Measurements from ENCODE around the gene MNAT1.
"Not testable (repeated sequence)": the region's sequence is repeated elsewhere in the genome, so short reads cannot be mapped to it uniquely, and the experiment has no call there.

The MNAT1 gene

DNA sequence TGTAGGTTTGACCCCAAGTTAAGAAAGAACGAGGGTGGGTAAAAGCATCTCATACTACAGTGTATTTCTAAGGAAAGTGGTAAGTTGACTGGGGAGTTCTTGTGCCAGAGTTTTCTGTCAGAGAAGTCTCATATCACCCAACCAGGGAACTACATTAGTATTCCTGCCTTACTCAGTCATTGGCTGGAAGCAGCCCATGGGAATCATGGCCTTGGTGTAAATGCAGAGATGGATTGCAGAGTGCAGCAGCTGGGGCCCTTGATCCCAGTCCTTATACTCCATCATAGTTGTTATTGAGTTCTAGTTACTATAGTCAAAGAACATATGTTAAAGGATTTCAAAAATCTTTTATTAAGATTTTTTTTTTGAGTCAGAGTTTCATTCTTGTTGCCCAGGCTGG lies 105.8 kb downstream of the MNAT1 start:
- no peak overlapping the region for H2AFZ ChIP-seq
- TF ChIP-seq, protein P1, sequence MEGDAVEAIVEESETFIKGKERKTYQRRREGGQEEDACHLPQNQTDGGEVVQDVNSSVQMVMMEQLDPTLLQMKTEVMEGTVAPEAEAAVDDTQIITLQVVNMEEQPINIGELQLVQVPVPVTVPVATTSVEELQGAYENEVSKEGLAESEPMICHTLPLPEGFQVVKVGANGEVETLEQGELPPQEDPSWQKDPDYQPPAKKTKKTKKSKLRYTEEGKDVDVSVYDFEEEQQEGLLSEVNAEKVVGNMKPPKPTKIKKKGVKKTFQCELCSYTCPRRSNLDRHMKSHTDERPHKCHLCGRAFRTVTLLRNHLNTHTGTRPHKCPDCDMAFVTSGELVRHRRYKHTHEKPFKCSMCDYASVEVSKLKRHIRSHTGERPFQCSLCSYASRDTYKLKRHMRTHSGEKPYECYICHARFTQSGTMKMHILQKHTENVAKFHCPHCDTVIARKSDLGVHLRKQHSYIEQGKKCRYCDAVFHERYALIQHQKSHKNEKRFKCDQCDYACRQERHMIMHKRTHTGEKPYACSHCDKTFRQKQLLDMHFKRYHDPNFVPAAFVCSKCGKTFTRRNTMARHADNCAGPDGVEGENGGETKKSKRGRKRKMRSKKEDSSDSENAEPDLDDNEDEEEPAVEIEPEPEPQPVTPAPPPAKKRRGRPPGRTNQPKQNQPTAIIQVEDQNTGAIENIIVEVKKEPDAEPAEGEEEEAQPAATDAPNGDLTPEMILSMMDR (IDR thresholded peaks at IDR 0.05) = no peak
- no peaks in the 10 kb centered on the region for H3K9me3 ChIP-seq (ENCODE audit: control insufficient read depth, low read length)
- H3K79me2 ChIP-seq = peaks cover 2% of the 10 kb centered on the region
- H3K4me2 ChIP-seq (ENCODE audit: low read length) = no peak overlapping the region
- H3K27me3 ChIP-seq (ENCODE audit: control insufficient read depth, insufficient read depth, low read length) = no peaks in the 10 kb centered on the region
- no peak overlapping the region for H3K27ac ChIP-seq
- no peaks in the 10 kb centered on the region for H3K4me1 ChIP-seq
- H3K9ac ChIP-seq = no peak overlapping the region
- H3K36me3 ChIP-seq (ENCODE audit: control insufficient read depth, insufficient read depth, low read length) = no peaks in the 10 kb centered on the region
- H3K4me3 ChIP-seq (ENCODE audit: low read depth, low read length) = no peak overlapping the region

DNA sequence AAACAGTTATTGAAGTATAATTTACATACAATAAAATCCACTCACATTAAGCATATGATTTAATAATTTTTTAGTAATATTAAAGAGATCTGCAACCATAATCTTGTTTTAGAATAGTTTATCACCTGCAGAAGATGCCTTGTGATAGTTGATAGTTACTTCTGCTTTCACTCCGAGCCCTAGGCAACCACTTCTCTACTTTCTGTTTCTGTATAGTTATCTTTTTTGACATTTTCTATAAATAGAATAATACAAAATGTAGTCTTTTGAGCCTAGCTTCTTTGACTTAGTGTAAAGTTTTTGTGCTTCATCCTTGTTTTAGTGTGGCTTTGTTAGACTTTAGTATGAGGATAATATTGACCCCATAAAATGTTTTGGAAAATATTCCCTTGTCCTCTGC lies 111.0 kb downstream of the MNAT1 start:
- Histone ChIP-seq H2AFZ (no peak overlapping the region), H3K36me3 (ENCODE audit: control insufficient read depth, insufficient read depth, low read length) (no peaks in the 10 kb centered on the region), H3K4me3 (ENCODE audit: low read depth, low read length) (no peak overlapping the region), H3K9me3 (ENCODE audit: control insufficient read depth, low read length) (no peaks in the 10 kb centered on the region), H3K27me3 (ENCODE audit: control insufficient read depth, insufficient read depth, low read length) (no peaks in the 10 kb centered on the region), H3K79me2 (peaks cover 12% of the 10 kb centered on the region), H3K9ac (no peak overlapping the region), H3K27ac (no peak overlapping the region), H3K4me1 (no peaks in the 10 kb centered on the region), H3K4me2 (ENCODE audit: low read length) (no peak overlapping the region)
- TF ChIP-seq, protein P1 (IDR thresholded peaks at IDR 0.05) = no peak

DNA sequence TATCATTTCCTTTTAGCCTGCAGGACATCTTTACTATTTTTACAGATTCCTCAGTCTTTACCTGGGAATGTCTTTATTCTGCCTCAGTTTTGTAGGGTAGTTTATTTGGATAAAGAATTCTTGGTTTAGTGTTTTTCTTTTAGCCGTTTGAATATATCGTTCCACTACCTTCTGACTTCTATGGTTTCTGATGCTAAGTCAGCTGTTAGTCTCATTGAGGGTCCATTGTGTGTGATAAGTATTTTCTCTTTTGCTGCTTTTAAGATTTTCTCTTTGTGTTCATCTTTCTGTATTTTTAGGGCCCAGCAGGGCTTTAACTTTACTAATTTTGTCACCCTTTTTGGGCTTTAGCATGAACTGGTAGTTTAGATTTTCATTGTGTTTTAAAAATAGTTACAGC lies 113.5 kb downstream of the MNAT1 start:
- no peaks in the 10 kb centered on the region for H3K27me3 ChIP-seq (ENCODE audit: control insufficient read depth, insufficient read depth, low read length)
- peaks cover 23% of the 10 kb centered on the region for H3K79me2 ChIP-seq
- no peak overlapping the region for H2AFZ ChIP-seq
- no peaks in the 10 kb centered on the region for H3K4me1 ChIP-seq
- no peak overlapping the region for H3K4me2 ChIP-seq (ENCODE audit: low read length)
- H3K4me3 ChIP-seq (ENCODE audit: low read depth, low read length) = no peak overlapping the region
- TF ChIP-seq, protein P1 (IDR thresholded peaks at IDR 0.05) = no peak
- no peaks in the 10 kb centered on the region for H3K36me3 ChIP-seq (ENCODE audit: control insufficient read depth, insufficient read depth, low read length)
- H3K27ac ChIP-seq = no peak overlapping the region
- H3K9me3 ChIP-seq (ENCODE audit: control insufficient read depth, low read length) = no peaks in the 10 kb centered on the region
- no peak overlapping the region for H3K9ac ChIP-seq

DNA sequence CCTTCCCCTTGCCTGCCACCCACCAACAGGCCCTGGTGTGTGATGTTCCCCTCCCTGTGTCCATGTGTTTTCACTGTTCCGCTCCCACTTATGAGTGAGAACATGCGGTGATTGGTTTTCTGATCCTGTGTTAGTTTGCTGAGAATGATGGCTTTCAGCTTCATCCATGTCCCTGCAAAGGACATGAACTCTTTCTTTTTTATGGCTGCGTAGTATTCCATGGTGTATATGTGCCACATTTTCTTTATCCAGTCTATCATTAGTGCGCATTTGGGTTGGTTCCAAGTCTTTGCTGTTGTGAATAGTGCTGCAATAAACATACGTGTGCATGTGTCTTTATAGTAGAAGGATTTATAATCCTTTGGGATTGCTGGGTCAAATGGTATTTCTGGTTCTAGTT lies 117.1 kb downstream of the MNAT1 start:
- H3K79me2 ChIP-seq = peaks cover 31% of the 10 kb centered on the region
- not testable (repeated sequence) for H3K9ac ChIP-seq; H3K9me3 ChIP-seq (ENCODE audit: control insufficient read depth, low read length); H3K4me1 ChIP-seq; H2AFZ ChIP-seq; H3K4me2 ChIP-seq (ENCODE audit: low read length); H3K27ac ChIP-seq; H3K4me3 ChIP-seq (ENCODE audit: low read depth, low read length); H3K36me3 ChIP-seq (ENCODE audit: control insufficient read depth, insufficient read depth, low read length); H3K27me3 ChIP-seq (ENCODE audit: control insufficient read depth, insufficient read depth, low read length)

DNA sequence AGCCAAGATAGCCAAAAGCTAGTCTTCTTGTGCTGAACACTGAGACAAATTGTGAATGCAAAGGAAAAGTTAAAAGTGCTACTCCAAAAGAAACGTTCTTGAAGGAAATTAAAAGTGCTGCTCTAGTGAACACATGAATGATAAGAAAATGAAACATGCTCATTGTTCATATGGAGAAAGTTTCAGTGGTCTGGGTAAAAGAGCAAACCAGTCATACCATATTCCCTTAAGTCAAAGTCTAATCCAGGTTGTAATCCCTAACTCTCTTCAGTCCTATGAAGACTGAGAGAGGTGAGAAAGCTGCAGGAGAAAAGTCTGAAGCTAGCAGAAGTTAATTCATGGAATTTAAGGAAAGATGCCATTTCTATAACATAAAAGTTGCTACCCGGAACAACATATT lies 121.5 kb downstream of the MNAT1 start:
- Histone ChIP-seq H3K27me3 (ENCODE audit: control insufficient read depth, insufficient read depth, low read length) (no peaks in the 10 kb centered on the region), H3K79me2 (peaks cover 27% of the 10 kb centered on the region), H3K27ac (no peak overlapping the region), H3K9ac (no peak overlapping the region), H3K9me3 (ENCODE audit: control insufficient read depth, low read length) (no peaks in the 10 kb centered on the region), H2AFZ (no peak overlapping the region), H3K4me3 (ENCODE audit: low read depth, low read length) (no peak overlapping the region), H3K4me2 (ENCODE audit: low read length) (no peak overlapping the region), H3K4me1 (peaks cover 4% of the 10 kb centered on the region), H3K36me3 (ENCODE audit: control insufficient read depth, insufficient read depth, low read length) (no peaks in the 10 kb centered on the region)
- TF ChIP-seq, protein P1 (IDR thresholded peaks at IDR 0.05) = no peak
